Measurements from ENCODE around the gene SPARCL1.
A peak's percentile ranks its signal among the peaks of the same experiment; 100 is the strongest.
"Not testable (repeated sequence)": the region's sequence is repeated elsewhere in the genome, so short reads cannot be mapped to it uniquely, and the experiment has no call there.

SPARCL1 gene

DNA sequence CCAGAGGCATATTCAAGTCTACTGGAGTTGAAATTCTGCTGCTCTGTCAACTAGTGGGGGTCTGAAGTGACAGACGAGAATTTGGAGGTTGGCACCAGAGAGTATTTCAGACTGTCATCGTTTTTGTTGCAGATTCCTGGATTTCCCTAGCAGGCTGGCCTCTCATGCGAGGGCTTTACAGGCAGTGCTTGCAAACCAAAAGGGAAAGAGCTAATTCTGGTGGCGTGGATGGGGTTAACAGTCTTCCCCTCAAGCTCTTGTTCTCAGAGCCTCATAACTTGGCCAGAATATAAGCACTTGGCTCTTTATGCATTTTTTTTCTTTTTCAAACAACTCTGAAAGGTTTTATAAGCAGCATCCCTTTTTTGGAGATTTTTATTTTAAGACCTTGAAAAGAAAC, at the start of gene SPARCL1:
Gene SPARCL1, minus strand, starts transcription at position 190 of the 400 bp plus-strand sequence. CDS start 29,802 bp downstream, outside the sequence.
- DNase-seq (ENCODE audit: low spot score) = no peak

GRCh38 chr4:87575983-87576382, 46.8 kb upstream of the SPARCL1 start:
- no peak for DNase-seq (ENCODE audit: low spot score)

GRCh38 chr4:87575408-87575807, 46.2 kb upstream of the SPARCL1 start:
- DNase-seq (ENCODE audit: low spot score) = no peak

GRCh38 chr4:87574996-87575395, 45.8 kb upstream of the SPARCL1 start:
- DNase-seq (ENCODE audit: low spot score) = no peak

- DNase-seq (ENCODE audit: low spot score) = not testable (repeated sequence)
Measured at GRCh38 chr4:87574376-87574775, 45.2 kb upstream of the SPARCL1 start.

DNA sequence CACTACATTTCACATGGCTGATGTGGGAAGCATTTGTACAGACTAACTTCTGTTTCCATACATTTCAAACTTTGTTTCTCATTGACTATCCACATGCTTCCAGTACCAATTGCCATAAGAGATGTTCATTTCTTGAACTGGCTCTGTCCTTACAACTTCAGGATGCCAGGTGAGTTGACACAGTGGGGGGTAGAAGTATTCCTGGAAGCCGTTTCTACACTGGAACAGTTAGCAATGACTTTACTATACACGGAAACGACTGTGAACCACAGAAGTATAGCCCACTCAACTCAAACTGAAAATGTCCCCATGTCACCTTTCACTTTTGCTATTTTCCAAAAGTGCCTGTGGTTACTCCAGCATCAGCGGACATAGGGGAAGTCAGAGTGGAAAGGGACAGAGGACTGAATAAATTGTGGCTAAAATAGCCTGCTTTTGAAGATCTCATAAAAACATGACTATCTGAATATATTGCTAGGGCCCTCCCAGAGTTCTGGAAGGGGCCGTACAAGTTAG, 41.2 kb upstream of the SPARCL1 start:
- no peak for DNase-seq (ENCODE audit: low spot score)

DNA sequence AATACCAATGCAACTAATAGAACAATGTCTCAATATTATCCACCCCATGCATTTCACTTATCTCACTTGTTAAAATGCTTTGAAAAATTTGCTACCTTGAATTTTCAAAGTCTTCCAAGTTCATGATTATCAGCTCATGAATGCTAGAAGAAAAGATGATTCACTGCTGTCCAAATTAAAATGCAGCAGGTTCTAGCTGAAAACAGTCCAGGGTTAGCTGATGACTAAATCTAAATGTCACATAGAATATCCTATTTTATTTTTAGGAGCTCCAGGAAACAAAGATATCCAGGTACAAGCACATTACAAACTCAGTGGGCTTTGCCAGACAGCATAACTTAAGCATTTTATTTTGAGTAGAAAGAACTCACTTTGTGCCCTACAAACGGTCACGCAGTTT, 38.0 kb upstream of the SPARCL1 start:
- DNase-seq (ENCODE audit: low spot score) = no peak

DNA sequence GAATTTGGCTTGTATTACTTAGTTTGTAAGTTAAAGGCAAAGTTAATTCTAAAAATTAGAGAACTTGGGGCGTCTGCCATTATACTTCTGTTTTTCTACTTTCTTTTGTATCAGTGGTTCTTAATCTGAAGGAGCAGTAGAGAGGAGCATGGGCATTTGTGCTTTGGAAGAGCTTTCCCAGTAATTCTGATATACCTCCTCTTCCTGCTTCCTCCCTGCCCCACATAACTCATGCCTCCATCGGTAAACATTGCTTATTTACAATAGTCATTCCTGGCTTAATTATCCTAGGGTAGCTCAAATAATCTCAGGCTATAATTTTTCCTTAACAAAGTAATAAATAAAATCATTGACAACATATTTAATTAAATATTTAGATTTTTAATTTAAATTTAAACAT, 37.1 kb upstream of the SPARCL1 start:
- DNase-seq (ENCODE audit: low spot score) = no peak

- DNase-seq (ENCODE audit: low spot score) = peak; percentile 54
Measured at GRCh38 chr4:87565746-87566145, 36.6 kb upstream of the SPARCL1 start.

DNA sequence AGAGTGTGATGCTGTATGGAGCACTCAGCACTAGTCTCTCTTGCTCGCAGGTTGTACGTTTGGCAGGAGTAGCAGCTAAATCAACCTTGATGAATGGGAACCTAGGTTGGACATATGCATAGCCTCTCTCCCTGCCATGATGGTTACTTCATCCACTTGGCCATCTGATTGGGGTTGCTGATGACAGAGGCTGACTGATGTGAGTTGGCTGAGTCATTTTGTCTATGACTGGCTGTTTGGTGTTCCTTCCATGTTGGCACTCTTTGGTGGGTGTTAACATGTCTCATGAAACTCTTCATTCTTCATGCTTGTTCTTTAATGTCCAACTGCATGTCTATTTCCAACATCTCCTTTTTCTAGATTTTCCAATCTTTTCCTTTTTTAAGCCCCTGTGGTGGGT, 31.6 kb upstream of the SPARCL1 start:
- no peak for DNase-seq (ENCODE audit: low spot score)

DNA sequence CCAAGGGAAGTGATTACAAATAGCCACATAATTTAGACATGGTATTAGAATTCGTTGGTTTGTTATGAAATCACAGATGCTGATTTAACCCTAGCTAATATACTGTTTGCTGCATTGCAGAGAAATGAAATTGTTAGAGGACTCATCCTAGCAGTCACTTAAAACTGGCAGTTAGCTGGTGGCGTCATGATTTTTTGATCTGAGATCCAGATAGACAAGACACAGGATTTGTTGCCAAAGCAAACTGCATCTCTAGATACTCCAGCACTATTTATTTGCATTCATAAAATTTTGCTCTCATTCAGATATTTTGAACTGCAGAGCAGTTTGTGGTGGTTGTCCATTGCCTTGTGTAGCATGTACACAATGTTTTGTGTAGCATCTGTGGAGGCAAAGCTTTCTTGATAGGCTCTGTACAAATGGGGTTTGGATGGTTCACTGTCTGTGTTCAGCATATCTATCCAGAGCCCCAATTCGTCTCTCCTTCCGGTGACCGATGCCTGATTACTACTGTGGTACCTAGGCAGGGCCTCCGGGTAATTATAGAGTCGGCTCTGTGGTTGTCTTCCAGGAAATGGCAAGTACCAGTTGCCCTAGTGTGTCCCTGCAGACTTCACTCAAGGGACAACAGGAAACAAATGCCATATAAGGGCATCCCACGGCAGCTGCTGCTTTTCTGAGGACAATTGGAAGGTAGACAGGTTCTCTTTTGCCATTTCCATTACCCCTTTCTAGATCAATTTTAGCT, 30.1 kb upstream of the SPARCL1 start:
- no peak for DNase-seq (ENCODE audit: low spot score)

DNA sequence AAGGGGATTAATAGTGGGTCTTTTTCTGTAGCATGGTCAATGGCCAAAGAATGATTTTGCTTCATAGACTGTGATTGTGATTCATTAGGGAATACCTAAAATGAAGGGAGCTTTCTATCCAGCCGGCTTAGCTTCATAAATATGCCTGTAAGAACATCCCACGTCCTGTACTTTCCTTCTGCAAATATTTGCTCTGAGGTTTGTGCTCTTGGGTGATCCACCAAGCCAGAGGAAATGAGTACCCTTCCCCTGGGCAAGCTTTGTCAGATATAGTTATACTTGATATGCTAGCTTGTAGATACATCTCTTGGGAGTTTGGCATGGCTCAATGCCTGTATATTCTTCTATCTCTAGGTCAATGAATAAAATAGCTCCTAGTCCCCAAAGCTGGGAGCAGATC, 28.2 kb upstream of the SPARCL1 start:
- DNase-seq (ENCODE audit: low spot score) = no peak

GRCh38 chr4:87555773-87556619, 26.8 kb upstream of the SPARCL1 start:
- DNase-seq (ENCODE audit: low spot score) = peak; percentile 45

- no peak for DNase-seq (ENCODE audit: low spot score)
Measured at GRCh38 chr4:87553182-87553581, 24.0 kb upstream of the SPARCL1 start.

- DNase-seq (ENCODE audit: low spot score) = no peak
Measured at GRCh38 chr4:87551361-87551760, 22.2 kb upstream of the SPARCL1 start.

DNA sequence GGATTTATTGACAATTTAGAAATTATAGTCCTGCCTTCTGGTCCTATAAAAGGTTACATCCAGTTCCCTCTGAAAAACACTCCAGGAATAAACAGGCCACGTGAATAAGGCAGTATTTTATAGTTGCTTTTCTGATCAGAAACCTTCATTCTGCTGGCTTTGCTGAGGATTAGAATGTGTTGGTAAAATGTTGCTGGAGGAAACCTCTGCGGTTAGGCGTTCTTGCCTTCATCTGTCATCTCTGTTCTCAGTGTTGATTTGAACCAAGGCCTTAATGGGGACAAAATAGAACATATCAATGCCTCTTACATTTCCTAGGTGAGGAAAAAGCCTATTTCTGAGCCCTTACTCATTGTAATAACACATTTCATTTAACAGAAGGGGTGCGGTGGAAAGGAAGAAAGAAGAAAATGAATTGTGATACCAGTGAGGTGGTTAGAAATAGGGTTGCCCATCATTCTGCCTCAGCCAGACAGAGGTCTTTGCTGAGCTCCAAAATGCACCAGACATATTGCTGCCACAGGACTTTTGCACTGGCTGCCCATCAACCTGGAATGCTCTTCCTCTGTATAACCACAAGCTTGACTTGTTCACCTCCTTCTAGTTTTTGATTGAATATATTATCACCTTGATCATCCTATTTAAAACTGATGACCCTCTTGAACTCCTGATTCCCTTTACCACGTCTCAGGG, 18.0 kb upstream of the SPARCL1 start:
- no peak for DNase-seq (ENCODE audit: low spot score)

- DNase-seq (ENCODE audit: low spot score) = no peak
Measured at GRCh38 chr4:87545052-87545451, 15.9 kb upstream of the SPARCL1 start.

DNA sequence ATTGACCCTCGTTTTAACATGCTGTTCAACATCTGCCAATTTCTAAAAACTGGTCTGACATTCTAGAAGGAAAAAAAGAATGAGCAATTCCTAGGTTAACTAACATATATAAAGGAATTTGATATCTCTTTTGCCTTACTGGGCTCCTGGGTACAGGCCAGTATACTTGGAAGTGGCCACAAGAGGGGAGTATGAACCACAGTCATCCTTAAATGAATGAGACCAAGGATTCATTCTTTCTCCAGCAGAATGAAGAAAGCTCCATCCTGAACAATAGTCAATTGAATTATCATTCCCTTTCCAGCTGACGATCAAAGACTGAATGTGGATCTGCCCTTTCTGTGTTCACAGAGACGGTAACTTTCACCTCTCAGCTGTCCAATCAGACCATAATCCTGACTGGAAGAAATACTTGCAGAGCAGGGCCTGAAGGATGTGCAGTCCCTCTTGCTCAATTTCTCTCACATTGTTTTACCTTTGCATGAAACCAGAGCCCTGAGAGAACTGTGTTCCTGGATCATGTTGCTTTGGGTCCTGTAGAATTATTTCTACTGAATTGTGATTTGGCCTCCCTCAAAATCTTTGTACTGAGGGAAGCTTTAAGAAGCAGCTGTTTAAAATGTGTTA, 14.8 kb upstream of the SPARCL1 start:
- peak; percentile 83 for DNase-seq (ENCODE audit: low spot score)

DNA sequence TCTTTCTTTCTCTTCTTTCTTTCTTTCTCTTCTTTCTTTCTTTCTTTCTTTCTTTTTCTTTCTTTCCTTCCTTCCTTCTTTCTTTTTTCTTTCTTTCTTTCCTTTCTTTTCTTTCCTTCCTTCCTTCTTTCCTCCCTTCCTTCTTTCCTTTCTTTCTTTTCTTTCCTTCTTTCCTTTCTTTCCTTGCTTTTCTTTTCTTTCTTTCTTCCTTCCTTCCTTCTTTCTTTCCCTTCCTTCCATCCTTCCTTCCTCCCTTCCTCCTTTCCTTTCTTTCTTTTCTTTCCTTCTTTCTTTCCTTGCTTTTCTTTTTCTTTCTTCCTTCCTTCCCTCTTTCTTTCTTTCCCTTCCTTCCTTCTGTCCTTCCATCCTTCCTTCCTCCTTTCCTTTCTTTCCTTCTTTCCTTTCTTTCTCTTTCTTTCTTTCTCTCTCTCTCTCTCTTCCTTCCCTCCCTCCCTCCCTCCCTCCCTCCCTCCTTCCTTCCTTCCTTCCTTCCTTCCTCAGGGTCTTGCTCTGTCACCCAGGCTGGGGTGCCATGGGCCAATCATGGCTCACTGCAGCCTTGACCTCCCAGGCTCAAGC, 13.6 kb upstream of the SPARCL1 start:
- DNase-seq (ENCODE audit: low spot score) = no peak

GRCh38 chr4:87541956-87542709, 13.0 kb upstream of the SPARCL1 start:
- DNase-seq (ENCODE audit: low spot score) = no peak

DNA sequence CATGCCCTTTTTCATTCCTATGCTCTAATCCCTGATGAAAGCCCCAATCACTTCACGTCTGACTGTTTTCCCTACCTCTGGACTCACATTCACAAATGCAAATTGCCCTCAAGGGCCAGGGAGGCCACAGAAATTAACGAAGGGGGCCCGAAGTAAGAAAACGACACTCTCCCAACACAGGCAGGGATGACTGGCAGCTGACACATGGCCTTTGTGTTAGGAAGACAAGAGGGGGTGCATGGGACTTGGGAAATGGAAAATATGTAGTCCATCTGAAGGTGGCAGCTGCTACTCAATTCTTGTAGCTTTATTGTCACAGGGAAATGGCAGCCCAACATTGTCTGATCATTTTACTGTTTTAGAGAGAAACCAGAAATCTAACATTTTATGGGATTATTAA, 12.3 kb upstream of the SPARCL1 start:
- no peak for DNase-seq (ENCODE audit: low spot score)

Data from COLO829 (cell line).